ENCODE data around the gene TCF12.

Gene TCF12

DNA sequence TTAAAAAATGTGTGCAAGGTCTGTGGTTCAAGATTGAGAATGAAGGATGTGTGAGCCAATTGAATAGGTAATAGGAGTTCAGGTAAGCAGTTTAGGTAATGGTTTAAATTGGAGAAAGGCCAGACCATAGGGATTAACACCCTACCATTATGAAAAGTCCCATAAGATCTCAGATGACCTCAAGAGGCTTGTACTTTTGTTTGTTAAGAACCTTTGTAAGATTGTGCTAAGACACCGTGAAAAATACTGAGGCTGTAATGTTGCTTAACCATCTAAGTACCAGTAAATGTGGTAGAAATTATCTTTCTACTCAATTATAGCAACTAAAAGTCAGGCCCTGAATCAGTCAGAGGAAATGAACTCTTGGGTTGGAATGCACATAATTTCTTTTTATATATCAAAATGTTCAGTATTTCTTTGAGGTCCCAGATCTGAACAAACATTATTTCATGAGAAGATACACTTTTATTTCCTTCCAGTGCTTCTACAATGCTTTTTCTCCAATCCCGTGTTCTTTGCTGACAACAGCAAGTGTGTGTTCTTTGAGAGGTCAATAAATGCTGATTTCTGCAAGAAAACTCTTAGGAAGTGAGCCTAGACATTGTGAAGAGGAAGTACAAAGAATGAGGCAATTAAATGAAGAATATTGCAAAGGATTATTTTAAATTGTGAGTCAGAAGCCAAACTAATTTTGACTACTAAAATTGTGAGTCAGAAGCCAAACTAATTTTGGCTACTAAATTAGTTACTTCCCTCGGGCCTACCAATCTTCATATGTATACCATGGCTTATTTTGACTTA is 66.4 kb downstream of the TCF12 start:
- Histone ChIP-seq H3K9ac (ENCODE audit: low read depth in 1 of 2, low read length in 2 of 2) (no peak overlapping the region), H3K36me3 (ENCODE audit: control insufficient read depth in 1 of 2, insufficient read depth in 2 of 2, low read length in 2 of 2) (no peaks in the 10 kb centered on the region), H3K27ac (ENCODE audit: low read depth, low read length) (no peak overlapping the region), H3K27me3 (ENCODE audit: control insufficient read depth in 1 of 2, insufficient read depth in 2 of 2, low read length in 2 of 2) (no peaks in the 10 kb centered on the region), H3K4me1 (ENCODE audit: control insufficient read depth in 1 of 2, insufficient read depth in 2 of 2, low read length in 2 of 2) (peaks cover 15 to 29% of the 10 kb centered on the region in 2 donors), H3K4me3 (ENCODE audit: low read depth in 1 of 2, low read length in 2 of 2) (no peak overlapping the region), H3K9me3 (ENCODE audit: control insufficient read depth in 1 of 2, low read length in 2 of 2) (no peaks in the 10 kb centered on the region)

DNA sequence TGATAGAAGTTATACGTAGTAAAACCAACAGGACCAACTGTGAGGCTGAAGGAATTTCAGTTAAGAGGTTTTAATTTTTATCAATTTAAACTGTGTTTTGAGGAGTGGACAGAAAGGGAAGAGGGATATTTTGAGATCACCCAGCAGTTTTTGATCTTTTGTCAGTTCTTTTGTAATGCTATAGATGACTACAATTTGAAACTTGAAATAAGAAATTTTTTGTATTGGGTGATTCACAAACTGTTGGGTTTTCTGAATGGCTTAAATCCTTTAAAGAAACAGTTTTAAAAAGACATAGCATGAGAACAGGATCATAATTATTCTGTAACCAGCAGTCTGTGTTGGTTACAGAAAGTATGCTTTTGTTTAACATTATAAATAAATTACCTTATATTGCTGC is 67.4 kb downstream of the TCF12 start:
- Histone ChIP-seq H3K27ac (ENCODE audit: low read depth, low read length) (no peak overlapping the region), H3K36me3 (ENCODE audit: control insufficient read depth in 1 of 2, insufficient read depth in 2 of 2, low read length in 2 of 2) (no peaks in the 10 kb centered on the region), H3K4me3 (ENCODE audit: low read depth in 1 of 2, low read length in 2 of 2) (no peak overlapping the region), H3K9me3 (ENCODE audit: control insufficient read depth in 1 of 2, low read length in 2 of 2) (no peaks in the 10 kb centered on the region), H3K9ac (ENCODE audit: low read depth in 1 of 2, low read length in 2 of 2) (no peak overlapping the region), H3K27me3 (ENCODE audit: control insufficient read depth in 1 of 2, insufficient read depth in 2 of 2, low read length in 2 of 2) (no peaks in the 10 kb centered on the region), H3K4me1 (ENCODE audit: control insufficient read depth in 1 of 2, insufficient read depth in 2 of 2, low read length in 2 of 2) (peaks cover 15 to 29% of the 10 kb centered on the region in 2 donors)

DNA sequence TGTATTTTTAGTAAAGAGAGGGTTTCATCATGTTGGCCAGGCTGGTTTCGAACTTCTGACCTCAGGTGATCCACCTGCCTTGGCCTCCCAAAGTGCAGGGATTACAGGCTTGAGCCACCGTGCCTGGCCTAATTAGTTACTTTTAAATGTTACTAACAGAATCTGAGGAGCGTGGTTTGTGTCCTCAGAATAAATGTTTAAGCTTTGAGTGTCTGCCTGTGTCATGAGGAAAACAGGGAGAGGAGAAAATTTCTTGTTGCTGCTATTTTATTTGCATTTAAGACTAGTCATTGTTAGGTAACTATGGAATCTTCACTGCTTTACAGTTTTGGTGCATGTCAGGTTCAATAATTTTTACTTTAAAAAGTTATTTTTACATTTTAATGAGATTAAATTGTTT is 68.8 kb downstream of the TCF12 start:
- no peak overlapping the region for H3K9ac ChIP-seq (ENCODE audit: low read depth in 1 of 2, low read length in 2 of 2)
- H3K27me3 ChIP-seq (ENCODE audit: control insufficient read depth in 1 of 2, insufficient read depth in 2 of 2, low read length in 2 of 2), result no peaks in the 10 kb centered on the region
- H3K4me1 ChIP-seq (ENCODE audit: control insufficient read depth in 1 of 2, insufficient read depth in 2 of 2, low read length in 2 of 2), result peaks cover 15 to 29% of the 10 kb centered on the region in 2 donors
- no peaks in the 10 kb centered on the region for H3K9me3 ChIP-seq (ENCODE audit: control insufficient read depth in 1 of 2, low read length in 2 of 2)
- no peak overlapping the region for H3K4me3 ChIP-seq (ENCODE audit: low read depth in 1 of 2, low read length in 2 of 2)
- H3K27ac ChIP-seq (ENCODE audit: low read depth, low read length), result no peak overlapping the region
- no peaks in the 10 kb centered on the region for H3K36me3 ChIP-seq (ENCODE audit: control insufficient read depth in 1 of 2, insufficient read depth in 2 of 2, low read length in 2 of 2)

DNA sequence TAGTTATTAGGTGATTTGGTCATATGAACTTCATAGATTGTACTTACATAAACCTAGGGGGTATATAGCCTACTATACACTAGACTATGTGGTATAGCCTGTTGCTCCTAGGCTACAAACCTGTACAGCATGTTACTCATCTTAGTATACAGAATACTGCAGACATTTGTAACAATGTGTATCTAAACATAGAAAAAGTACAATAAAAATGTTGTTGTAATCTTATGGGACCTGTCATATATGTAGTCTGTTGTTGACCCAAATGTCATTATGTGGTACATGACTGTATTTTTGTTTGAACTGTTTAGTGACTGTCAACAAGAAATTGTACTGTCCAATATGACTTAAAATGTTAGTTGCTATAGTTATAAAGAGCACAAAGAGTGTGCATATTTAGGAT is 69.8 kb downstream of the TCF12 start:
- no peaks in the 10 kb centered on the region for H3K9me3 ChIP-seq (ENCODE audit: control insufficient read depth in 1 of 2, low read length in 2 of 2)
- H3K27ac ChIP-seq (ENCODE audit: low read depth, low read length), result no peak overlapping the region
- no peak overlapping the region for H3K4me3 ChIP-seq (ENCODE audit: low read depth in 1 of 2, low read length in 2 of 2)
- H3K4me1 ChIP-seq (ENCODE audit: control insufficient read depth in 1 of 2, insufficient read depth in 2 of 2, low read length in 2 of 2), result peaks cover 12 to 23% of the 10 kb centered on the region in 2 donors
- H3K9ac ChIP-seq (ENCODE audit: low read depth in 1 of 2, low read length in 2 of 2), result no peak overlapping the region
- no peaks in the 10 kb centered on the region for H3K27me3 ChIP-seq (ENCODE audit: control insufficient read depth in 1 of 2, insufficient read depth in 2 of 2, low read length in 2 of 2)
- H3K36me3 ChIP-seq (ENCODE audit: control insufficient read depth in 1 of 2, insufficient read depth in 2 of 2, low read length in 2 of 2), result peaks cover 0 to 5% of the 10 kb centered on the region in 2 donors

DNA sequence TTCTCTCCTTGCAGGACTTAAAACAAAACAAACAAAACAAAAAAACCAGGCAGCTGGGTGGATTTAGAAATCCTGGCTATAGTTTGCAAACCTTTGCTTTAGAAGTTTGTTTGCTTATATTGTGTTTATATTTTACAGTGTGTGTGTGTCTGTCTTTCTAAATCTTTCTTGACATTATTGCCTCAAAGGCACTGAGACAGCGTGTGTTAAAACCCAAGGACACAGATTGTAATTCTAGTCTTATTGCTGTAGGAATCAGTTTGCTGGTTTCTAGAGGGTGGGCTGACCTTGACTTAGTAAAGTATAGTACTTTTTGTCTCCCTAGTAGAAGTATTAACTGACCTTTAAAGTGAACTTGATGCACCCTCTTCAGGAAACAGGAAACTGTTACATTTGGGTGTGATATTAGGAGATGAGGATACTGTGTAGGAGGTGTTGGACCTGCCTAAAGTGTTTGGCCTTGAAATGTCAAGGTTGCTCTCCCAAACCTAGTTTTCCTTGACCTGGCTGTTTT is 71.0 kb downstream of the TCF12 start:
- Histone ChIP-seq H3K27me3 (ENCODE audit: control insufficient read depth in 1 of 2, insufficient read depth in 2 of 2, low read length in 2 of 2) (no peaks in the 10 kb centered on the region), H3K27ac (ENCODE audit: low read depth, low read length) (no peak overlapping the region), H3K4me3 (ENCODE audit: low read depth in 1 of 2, low read length in 2 of 2) (no peak overlapping the region), H3K36me3 (ENCODE audit: control insufficient read depth in 1 of 2, insufficient read depth in 2 of 2, low read length in 2 of 2) (peaks cover 0 to 7% of the 10 kb centered on the region in 2 donors), H3K9me3 (ENCODE audit: control insufficient read depth in 1 of 2, low read length in 2 of 2) (no peaks in the 10 kb centered on the region), H3K4me1 (ENCODE audit: control insufficient read depth in 1 of 2, insufficient read depth in 2 of 2, low read length in 2 of 2) (peaks cover 12 to 17% of the 10 kb centered on the region in 2 donors), H3K9ac (ENCODE audit: low read depth in 1 of 2, low read length in 2 of 2) (no peak overlapping the region)

DNA sequence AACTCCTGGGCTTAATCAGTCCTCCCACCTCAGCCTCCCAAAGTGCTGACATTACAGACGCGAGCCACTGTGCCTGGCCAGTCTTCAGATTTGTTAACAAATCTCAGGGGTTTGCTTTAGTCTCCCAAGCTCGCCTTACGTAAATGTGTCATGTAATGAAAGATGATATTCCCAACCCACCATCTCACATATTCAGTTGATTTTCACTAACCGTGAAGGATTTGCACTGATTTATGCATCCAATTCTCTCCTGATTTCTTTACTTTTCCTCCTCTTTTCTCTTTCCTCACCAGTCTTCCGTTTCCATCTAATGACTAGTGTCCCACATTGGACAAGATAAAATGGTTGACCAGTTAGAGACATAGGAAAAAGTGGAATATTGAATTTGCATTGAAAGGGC is 72.6 kb downstream of the TCF12 start:
- H3K27ac ChIP-seq (ENCODE audit: low read depth, low read length), result no peak overlapping the region
- no peak overlapping the region for H3K4me3 ChIP-seq (ENCODE audit: low read depth in 1 of 2, low read length in 2 of 2)
- peaks cover 9 to 12% of the 10 kb centered on the region in 2 donors for H3K4me1 ChIP-seq (ENCODE audit: control insufficient read depth in 1 of 2, insufficient read depth in 2 of 2, low read length in 2 of 2)
- peaks cover 0 to 7% of the 10 kb centered on the region in 2 donors for H3K36me3 ChIP-seq (ENCODE audit: control insufficient read depth in 1 of 2, insufficient read depth in 2 of 2, low read length in 2 of 2)
- H3K27me3 ChIP-seq (ENCODE audit: control insufficient read depth in 1 of 2, insufficient read depth in 2 of 2, low read length in 2 of 2), result no peaks in the 10 kb centered on the region
- H3K9ac ChIP-seq (ENCODE audit: low read depth in 1 of 2, low read length in 2 of 2), result no peak overlapping the region
- no peaks in the 10 kb centered on the region for H3K9me3 ChIP-seq (ENCODE audit: control insufficient read depth in 1 of 2, low read length in 2 of 2)

DNA sequence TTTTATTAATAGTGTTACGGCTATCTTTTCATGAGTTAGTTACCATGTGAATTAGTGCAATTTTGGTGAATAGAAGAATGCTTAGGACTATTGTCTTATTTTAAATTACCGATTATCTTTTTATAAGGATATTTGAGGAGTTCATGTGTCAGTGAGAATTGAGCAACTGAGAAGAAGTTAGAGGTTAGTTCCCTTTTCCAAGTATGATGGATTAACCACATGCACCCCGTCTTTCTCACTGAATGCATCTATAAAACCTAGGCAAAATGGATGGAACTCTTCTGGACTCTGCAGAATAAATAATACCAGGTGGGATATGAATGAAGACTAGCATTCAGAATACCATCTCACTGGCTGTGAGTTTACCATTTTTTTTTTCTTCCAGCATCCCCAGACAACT is 74.3 kb downstream of the TCF12 start:
- H3K36me3 ChIP-seq (ENCODE audit: control insufficient read depth in 1 of 2, insufficient read depth in 2 of 2, low read length in 2 of 2), result peaks cover 0 to 7% of the 10 kb centered on the region in 2 donors
- H3K27ac ChIP-seq (ENCODE audit: low read depth, low read length), result no peak overlapping the region
- no peak overlapping the region for H3K4me3 ChIP-seq (ENCODE audit: low read depth in 1 of 2, low read length in 2 of 2)

DNA sequence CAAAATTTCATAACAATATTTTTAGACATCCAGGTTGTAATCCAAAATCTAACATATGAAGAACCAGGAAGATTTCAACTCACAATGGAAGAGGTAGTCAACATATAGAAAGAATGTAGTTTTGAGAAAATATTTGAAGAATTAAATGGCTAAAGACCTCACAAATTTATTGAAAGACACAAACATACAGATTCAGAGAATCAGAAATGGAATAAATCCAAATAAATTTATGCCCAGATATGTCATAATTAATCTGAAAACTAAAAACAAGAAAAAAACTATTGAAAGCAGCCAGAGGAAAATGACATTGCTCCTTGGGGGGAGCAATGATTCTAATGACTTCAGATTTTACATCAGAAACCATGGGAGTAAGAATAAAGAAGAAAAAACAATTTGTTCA is 75.8 kb downstream of the TCF12 start:
- Histone ChIP-seq H3K9ac (ENCODE audit: low read depth in 1 of 2, low read length in 2 of 2) (no peak overlapping the region), H3K27me3 (ENCODE audit: control insufficient read depth in 1 of 2, insufficient read depth in 2 of 2, low read length in 2 of 2) (no peaks in the 10 kb centered on the region), H3K27ac (ENCODE audit: low read depth, low read length) (no peak overlapping the region), H3K4me3 (ENCODE audit: low read depth in 1 of 2, low read length in 2 of 2) (no peak overlapping the region), H3K36me3 (ENCODE audit: control insufficient read depth in 1 of 2, insufficient read depth in 2 of 2, low read length in 2 of 2) (peaks cover 0 to 7% of the 10 kb centered on the region in 2 donors), H3K9me3 (ENCODE audit: control insufficient read depth in 1 of 2, low read length in 2 of 2) (no peaks in the 10 kb centered on the region), H3K4me1 (ENCODE audit: control insufficient read depth in 1 of 2, insufficient read depth in 2 of 2, low read length in 2 of 2) (peaks cover 5 to 6% of the 10 kb centered on the region in 2 donors)

More for the DNA sequence above, 74.3 kb downstream of the TCF12 start:
- Histone ChIP-seq H3K9ac (ENCODE audit: low read depth in 1 of 2, low read length in 2 of 2) (no peak overlapping the region), H3K27me3 (ENCODE audit: control insufficient read depth in 1 of 2, insufficient read depth in 2 of 2, low read length in 2 of 2) (no peaks in the 10 kb centered on the region), H3K4me1 (ENCODE audit: control insufficient read depth in 1 of 2, insufficient read depth in 2 of 2, low read length in 2 of 2) (peaks cover 9 to 12% of the 10 kb centered on the region in 2 donors), H3K9me3 (ENCODE audit: control insufficient read depth in 1 of 2, low read length in 2 of 2) (no peaks in the 10 kb centered on the region)

DNA sequence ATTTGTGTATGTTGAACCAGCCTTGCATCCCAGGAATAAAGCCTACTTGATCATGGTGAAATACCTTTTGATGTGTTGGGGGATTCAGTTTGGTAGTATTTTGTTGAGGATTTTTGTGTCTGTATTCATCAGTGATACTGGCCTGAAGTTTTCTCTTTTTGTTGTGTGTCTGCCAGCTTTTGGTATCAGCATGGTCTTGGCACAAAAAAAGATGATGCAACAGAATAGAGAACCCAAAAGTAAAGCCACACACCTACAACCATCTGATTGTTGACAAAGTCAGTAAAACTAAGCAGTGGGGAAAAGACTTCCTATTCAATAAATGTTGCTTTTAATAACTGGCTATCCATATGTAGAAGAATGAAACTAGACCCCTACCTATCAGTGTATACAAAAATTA is 77.6 kb downstream of the TCF12 start:
- Histone ChIP-seq H3K27ac (ENCODE audit: low read depth, low read length) (no peak overlapping the region), H3K36me3 (ENCODE audit: control insufficient read depth in 1 of 2, insufficient read depth in 2 of 2, low read length in 2 of 2) (peaks cover 0 to 7% of the 10 kb centered on the region in 2 donors), H3K9ac (ENCODE audit: low read depth in 1 of 2, low read length in 2 of 2) (no peak overlapping the region)

DNA sequence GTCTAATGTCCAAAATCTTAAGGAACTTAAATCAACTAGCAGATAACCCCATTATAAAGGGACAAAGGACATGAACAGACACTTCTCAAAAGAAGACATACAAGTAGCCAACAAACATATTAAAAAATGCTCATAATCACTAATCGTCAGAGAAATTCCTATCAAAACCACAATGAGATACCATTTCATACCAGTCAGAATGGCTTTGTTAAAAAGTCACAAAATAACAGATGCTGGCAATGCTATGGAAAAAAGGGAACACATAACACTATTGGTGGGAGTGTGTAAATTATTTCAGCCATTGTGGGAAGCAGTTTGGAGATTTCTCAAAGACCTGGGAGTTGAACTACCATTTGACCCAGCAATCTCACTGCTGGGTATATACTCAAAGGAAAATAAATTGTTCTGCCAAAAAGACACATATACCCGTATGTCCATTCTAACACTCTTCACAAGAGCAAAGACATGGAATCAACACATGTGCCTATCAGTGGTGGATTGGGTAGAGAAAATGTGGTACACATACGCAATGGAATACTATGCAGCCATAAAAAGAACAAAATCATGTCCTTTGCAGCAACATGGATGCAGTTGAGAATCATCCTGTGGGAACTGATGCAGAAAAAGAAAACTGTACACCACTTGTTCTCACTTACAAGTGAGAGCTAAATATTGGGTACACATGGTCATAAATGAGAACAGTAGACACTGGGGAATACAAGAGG is 78.5 kb downstream of the TCF12 start:
- Histone ChIP-seq H3K9ac (ENCODE audit: low read depth in 1 of 2, low read length in 2 of 2) (no peak overlapping the region), H3K9me3 (ENCODE audit: control insufficient read depth in 1 of 2, low read length in 2 of 2) (no peaks in the 10 kb centered on the region), H3K27me3 (ENCODE audit: control insufficient read depth in 1 of 2, insufficient read depth in 2 of 2, low read length in 2 of 2) (no peaks in the 10 kb centered on the region), H3K4me1 (ENCODE audit: control insufficient read depth in 1 of 2, insufficient read depth in 2 of 2, low read length in 2 of 2) (no peaks in the 10 kb centered on the region), H3K36me3 (ENCODE audit: control insufficient read depth in 1 of 2, insufficient read depth in 2 of 2, low read length in 2 of 2) (peaks cover 0 to 7% of the 10 kb centered on the region in 2 donors), H3K27ac (ENCODE audit: low read depth, low read length) (no peak overlapping the region), H3K4me3 (ENCODE audit: low read depth in 1 of 2, low read length in 2 of 2) (no peak overlapping the region)

More for the DNA sequence above, 77.6 kb downstream of the TCF12 start:
- no peaks in the 10 kb centered on the region for H3K27me3 ChIP-seq (ENCODE audit: control insufficient read depth in 1 of 2, insufficient read depth in 2 of 2, low read length in 2 of 2)
- no peak overlapping the region for H3K4me3 ChIP-seq (ENCODE audit: low read depth in 1 of 2, low read length in 2 of 2)
- no peaks in the 10 kb centered on the region for H3K4me1 ChIP-seq (ENCODE audit: control insufficient read depth in 1 of 2, insufficient read depth in 2 of 2, low read length in 2 of 2)
- H3K9me3 ChIP-seq (ENCODE audit: control insufficient read depth in 1 of 2, low read length in 2 of 2), result no peaks in the 10 kb centered on the region

Data from duodenal mucosa (tissue), 2 donors.